Activated gamma-delta T cell (primary cell): ENCODE results near the gene SIRPB2.

Source experiments
- DNase-seq: peaks from one replicate; lab custom pipeline; 2025; lab: John Stamatoyannopoulos, UW

SIRPB2 gene

DNA sequence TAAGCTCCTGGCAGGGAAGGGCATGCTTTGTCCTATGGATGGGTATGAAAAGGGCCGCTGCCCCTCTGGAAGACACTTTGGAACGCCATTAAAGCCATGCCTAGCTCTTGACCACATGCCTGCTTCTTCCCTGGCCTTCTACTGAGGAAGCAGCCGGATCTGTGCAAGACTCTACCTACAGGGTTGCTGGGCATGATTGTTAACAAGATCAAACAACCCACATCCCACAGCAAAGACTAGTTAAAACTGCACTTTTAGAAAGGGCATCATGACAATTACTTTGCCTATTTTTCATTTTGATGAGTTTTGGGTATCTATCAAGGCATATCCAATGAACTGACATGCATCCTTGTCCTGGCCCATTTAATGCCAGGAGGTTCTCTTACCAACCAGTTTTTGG lies 50.1 kb downstream of the SIRPB2 start:
- no peak for DNase-seq

GRCh38 chr20:1440024-1440423 lies 51.2 kb downstream of the SIRPB2 start:
- no peak for DNase-seq

GRCh38 chr20:1438361-1438760 lies 52.9 kb downstream of the SIRPB2 start:
- no peak for DNase-seq

DNA sequence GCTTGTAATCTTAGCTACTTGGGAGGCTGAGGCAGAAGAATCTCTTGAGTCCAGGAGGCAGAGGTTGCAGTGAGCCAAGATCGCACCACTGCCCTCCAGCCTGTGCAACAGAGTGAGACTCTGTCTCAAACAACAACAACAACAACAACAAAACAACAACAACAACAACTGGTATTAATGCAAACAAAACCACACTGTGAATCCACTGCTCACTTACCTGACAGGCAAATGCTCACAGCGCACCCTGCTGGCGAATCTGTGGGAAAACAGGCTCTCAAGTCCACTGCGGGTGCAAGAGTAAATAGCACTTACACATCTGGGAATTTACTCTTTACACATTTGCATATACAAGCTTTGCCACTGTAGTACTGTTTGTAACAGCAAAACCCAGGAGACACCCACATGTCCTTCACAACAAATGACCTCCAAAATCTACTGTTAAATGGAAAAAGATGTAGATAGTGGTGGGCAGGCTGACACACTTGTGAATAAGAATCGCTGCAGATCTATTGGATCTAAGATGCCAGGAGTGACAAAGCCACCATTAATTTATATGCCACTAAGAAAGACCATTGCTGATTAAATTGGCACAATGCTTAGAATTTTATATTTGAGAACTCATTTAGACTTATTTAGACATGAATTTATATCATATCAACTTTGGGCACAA lies 53.9 kb downstream of the SIRPB2 start:
- DNase-seq, result no peak

GRCh38 chr20:1436263-1436662 lies 55.0 kb downstream of the SIRPB2 start:
- DNase-seq, result no peak

DNA sequence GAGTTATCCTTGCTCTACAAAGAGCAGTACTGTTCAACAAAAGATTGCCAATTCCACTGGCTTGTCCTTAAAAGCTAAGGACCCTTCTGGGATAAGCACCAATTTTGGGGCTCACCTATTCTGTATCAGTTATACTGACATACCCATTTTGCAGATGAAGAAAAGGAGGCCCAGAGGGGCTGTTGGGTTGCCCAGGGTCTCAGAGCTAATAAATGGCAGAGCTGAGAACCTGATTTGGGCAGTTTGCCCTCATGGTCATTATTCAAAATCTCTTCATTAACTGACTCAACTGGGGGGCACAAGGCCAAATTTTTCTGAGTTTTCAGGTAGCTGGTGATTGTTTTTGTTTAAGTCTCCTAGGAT lies 55.9 kb downstream of the SIRPB2 start:
- no peak for DNase-seq

GRCh38 chr20:1434571-1435336 lies 56.5 kb downstream of the SIRPB2 start:
- no peak for DNase-seq

- no peak for DNase-seq
These were observed 60.1 kb downstream of the SIRPB2 start for GRCh38 chr20:1431158-1431557.

- DNase-seq, result no peak
These were observed 61.2 kb downstream of the SIRPB2 start for GRCh38 chr20:1430004-1430451.

- no peak for DNase-seq
These were observed 62.0 kb downstream of the SIRPB2 start for GRCh38 chr20:1429143-1429728.

- no peak for DNase-seq
These were observed 63.7 kb downstream of the SIRPB2 start for GRCh38 chr20:1427457-1428054.

DNA sequence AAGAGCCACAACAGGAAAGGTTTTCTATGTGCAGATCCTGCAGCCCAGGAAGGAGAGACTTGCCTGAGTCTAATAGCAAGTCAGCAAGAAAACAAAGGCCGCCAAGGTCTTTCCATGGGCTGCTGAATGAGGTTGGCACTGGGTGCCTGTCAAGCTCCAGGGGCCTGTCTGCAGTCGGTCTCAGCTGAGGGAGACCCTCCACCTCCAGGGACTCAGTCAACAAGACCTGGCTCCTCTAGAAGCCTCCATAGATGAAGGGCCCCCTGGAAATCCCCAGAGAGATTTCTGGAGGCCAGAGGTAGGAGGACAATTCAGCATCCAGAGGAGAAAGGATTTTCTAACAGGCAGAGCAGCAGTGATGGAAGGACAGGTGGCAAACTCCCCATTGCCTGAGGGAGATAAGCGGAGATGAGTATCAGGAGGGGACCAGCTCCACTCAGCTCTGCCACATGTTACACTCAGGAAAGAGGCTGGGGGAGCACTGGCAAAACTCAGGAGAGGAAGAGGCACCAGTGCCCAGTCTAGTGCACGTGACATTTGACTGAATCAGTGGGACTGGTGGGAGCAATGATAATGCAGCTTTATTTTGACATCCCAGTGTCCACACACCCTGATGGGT lies 64.9 kb downstream of the SIRPB2 start:
- DNase-seq, result no peak
